Measurements from ENCODE around the gene VWC2L. TPM values are rescaled to one million over a fixed set of nuclear protein-coding genes. Genes with fewer than 3 reads are reported as not detected.

The VWC2L gene
- polyA plus RNA-seq, 1 experiment: 0.04 TPM

GRCh38 chr2:214536625-214537024, 125.8 kb downstream of the VWC2L start:
- ChIA-PET POLR2A (no interaction called here), CTCF (interaction anchor here (1.2 kb wide), 1 partner anchor 11 kb away, joined by 3 read pairs; no protein-coding TSS in a partner anchor)
- H3K27ac ChIP-seq (ENCODE audit: low read depth, low read length): no peak overlapping the region
- DNase-seq (ENCODE audit: low read depth, low spot score): no peak
- H3K4me3 ChIP-seq (ENCODE audit: low read depth, low read length): no peak overlapping the region
- H3K27me3 ChIP-seq (ENCODE audit: control insufficient read depth, insufficient read depth, low read length): no peaks in the 10 kb centered on the region
- TF ChIP-seq CTCF (IDR thresholded peaks at IDR 0.05; ENCODE audit: low read depth, low read length): no peak
- no peaks in the 10 kb centered on the region for H3K9me3 ChIP-seq (ENCODE audit: control insufficient read depth, insufficient read depth, low read length)

- Histone ChIP-seq H3K4me3 (ENCODE audit: low read depth, low read length) (no peak overlapping the region), H3K9me3 (ENCODE audit: control insufficient read depth, insufficient read depth, low read length) (no peaks in the 10 kb centered on the region), H3K27ac (ENCODE audit: low read depth, low read length) (no peak overlapping the region), H3K27me3 (ENCODE audit: control insufficient read depth, insufficient read depth, low read length) (no peaks in the 10 kb centered on the region)
- no peak for TF ChIP-seq CTCF (IDR thresholded peaks at IDR 0.05; ENCODE audit: low read depth, low read length)
- ChIA-PET CTCF (no interaction called here), POLR2A (no interaction called here)
- no peak for DNase-seq (ENCODE audit: low read depth, low spot score)
These were observed 127.1 kb downstream of the VWC2L start for GRCh38 chr2:214537929-214538328.

GRCh38 chr2:214542295-214542694, 131.4 kb downstream of the VWC2L start:
- H3K4me3 ChIP-seq (ENCODE audit: low read depth, low read length): no peak overlapping the region
- no peak for DNase-seq (ENCODE audit: low read depth, low spot score)
- POLR2A ChIA-PET: interaction anchor here (0.7 to 1.2 kb wide), 2 partner anchors 14 to 51 kb away, joined by 3 to 4 read pairs; no protein-coding TSS in a partner anchor
- no peak for TF ChIP-seq CTCF (IDR thresholded peaks at IDR 0.05; ENCODE audit: low read depth, low read length)
- CTCF ChIA-PET: interaction anchor here (1.0 kb wide), 1 partner anchor 35 kb away, joined by 3 read pairs; no protein-coding TSS in a partner anchor
- no peak overlapping the region for H3K27ac ChIP-seq (ENCODE audit: low read depth, low read length)
- no peaks in the 10 kb centered on the region for H3K9me3 ChIP-seq (ENCODE audit: control insufficient read depth, insufficient read depth, low read length)
- H3K27me3 ChIP-seq (ENCODE audit: control insufficient read depth, insufficient read depth, low read length): no peaks in the 10 kb centered on the region

- no peak for TF ChIP-seq CTCF (IDR thresholded peaks at IDR 0.05; ENCODE audit: low read depth, low read length)
- H3K9me3 ChIP-seq (ENCODE audit: control insufficient read depth, insufficient read depth, low read length): no peaks in the 10 kb centered on the region
- CTCF ChIA-PET: interaction anchor here (1.0 kb wide), 1 partner anchor 36 kb away, joined by 3 read pairs; no protein-coding TSS in a partner anchor
- no peak overlapping the region for H3K27ac ChIP-seq (ENCODE audit: low read depth, low read length)
- H3K27me3 ChIP-seq (ENCODE audit: control insufficient read depth, insufficient read depth, low read length): no peaks in the 10 kb centered on the region
- POLR2A ChIA-PET: interaction anchor here (1.2 to 1.3 kb wide), 2 partner anchors 9 to 51 kb away, joined by 3 to 4 read pairs (median 3); no protein-coding TSS in a partner anchor
- H3K4me3 ChIP-seq (ENCODE audit: low read depth, low read length): no peak overlapping the region
- peak; percentile 15 for DNase-seq (ENCODE audit: low read depth, low spot score)
These were observed 132.0 kb downstream of the VWC2L start for GRCh38 chr2:214542866-214543265.

- Histone ChIP-seq H3K27ac (ENCODE audit: low read depth, low read length) (no peak overlapping the region), H3K9me3 (ENCODE audit: control insufficient read depth, insufficient read depth, low read length) (no peaks in the 10 kb centered on the region), H3K4me3 (ENCODE audit: low read depth, low read length) (no peak overlapping the region), H3K27me3 (ENCODE audit: control insufficient read depth, insufficient read depth, low read length) (no peaks in the 10 kb centered on the region)
- no peak for TF ChIP-seq CTCF (IDR thresholded peaks at IDR 0.05; ENCODE audit: low read depth, low read length)
- DNase-seq (ENCODE audit: low read depth, low spot score): peak; percentile 11
- CTCF ChIA-PET: no interaction called here
- POLR2A ChIA-PET: interaction anchor here (1.3 kb wide), 2 partner anchors 10 to 50 kb away, joined by 3 to 4 read pairs; no protein-coding TSS in a partner anchor
These were observed 132.6 kb downstream of the VWC2L start for GRCh38 chr2:214543386-214543955.
